Loucy (cell line): ENCODE data around the gene TFPI.

Source experiments
- H2AFZ ChIP-seq: fragments of 200-600 bp; sonication (generic); 2 replicates; pipeline ENCODE4 v1.6.0; 2016; ENCODE audit warnings: antibody characterized with exemption, mild to moderate bottlenecking, low read length, moderate library complexity
- H3F3A ChIP-seq: fragments of 200-600 bp; 2 replicates; pipeline ENCODE4 v1.6.0; 2016; ENCODE audit warnings: antibody characterized with exemption, low read depth, mild to moderate bottlenecking
- H3K27me3 ChIP-seq: fragments of 200-600 bp; sonication (generic); 2 replicates; pipeline ENCODE4 v1.6.1; 2014; ENCODE audit warnings: low read length, mild to moderate bottlenecking; ENCODE audit not compliant: insufficient read depth, poor library complexity, severe bottlenecking
- H3K36me3 ChIP-seq: fragments of 200-600 bp; sonication (generic); 2 replicates; pipeline ENCODE4 v1.6.1; 2016; ENCODE audit warnings: low read length; ENCODE audit not compliant: insufficient read depth
- H3K4me1 ChIP-seq: fragments of 200-600 bp; sonication (generic); 2 replicates; pipeline ENCODE4 v1.5.1; 2014; ENCODE audit warnings: low read length, mild to moderate bottlenecking; ENCODE audit not compliant: insufficient read depth, poor library complexity, severe bottlenecking
- H3K4me2 ChIP-seq: fragments of 200-600 bp; sonication (generic); 2 replicates; pipeline ENCODE4 v1.6.0; 2014; ENCODE audit warnings: antibody characterized with exemption, low read length, low read depth, mild to moderate bottlenecking; ENCODE audit not compliant: poor library complexity, severe bottlenecking
- H3K4me3 ChIP-seq: fragments of 200-600 bp; sonication (generic); 2 replicates; pipeline ENCODE4 v1.5.1; 2014; ENCODE audit warnings: low read length, mild to moderate bottlenecking, mixed read lengths; ENCODE audit not compliant: poor library complexity, severe bottlenecking
- H3K79me2 ChIP-seq: fragments of 200-600 bp; sonication (generic); 2 replicates; pipeline ENCODE4 v1.6.1; 2014; ENCODE audit warnings: low read length; ENCODE audit not compliant: insufficient read depth
- H3K9ac ChIP-seq: fragments of 200-600 bp; sonication (generic); 2 replicates; pipeline ENCODE4 v1.6.0; 2014; ENCODE audit warnings: mild to moderate bottlenecking, low read depth, low read length, moderate library complexity; ENCODE audit not compliant: poor library complexity, severe bottlenecking
- H3K9me2 ChIP-seq: fragments of 200-600 bp; sonication (generic); replicated peaks from 2 replicates; pipeline ENCODE4 v1.6.1; 2016; ENCODE audit warnings: low read depth, low read length, mixed read lengths
- H3K9me3 ChIP-seq: fragments of 200-600 bp; sonication (generic); 2 replicates; pipeline ENCODE4 v1.6.1; 2014; ENCODE audit warnings: mild to moderate bottlenecking, antibody characterized with exemption, low read length, low read depth; ENCODE audit not compliant: insufficient read depth
- H4K20me1 ChIP-seq: fragments of 200-600 bp; sonication (generic); 2 replicates; pipeline ENCODE4 v1.6.0; 2014; ENCODE audit warnings: antibody characterized with exemption, low read length, mild to moderate bottlenecking; ENCODE audit not compliant: insufficient read depth, poor library complexity, severe bottlenecking
- EZH2phosphoT487 ChIP-seq: fragments of 200-600 bp; IDR thresholded peaks from 2 replicates; pipeline ENCODE4 v1.6.1; 2018; ENCODE audit warnings: antibody characterized with exemption, mild to moderate bottlenecking, moderate library complexity, borderline replicate concordance
- TF ChIP-seq, protein P1 (sequence below): fragments of 200-600 bp; sonication (generic); conservative IDR thresholded peaks from 2 replicates; pipeline ENCODE4 v1.5.1; 2014; ENCODE audit warnings: mild to moderate bottlenecking, antibody characterized with exemption, low read length

TFPI gene

DNA sequence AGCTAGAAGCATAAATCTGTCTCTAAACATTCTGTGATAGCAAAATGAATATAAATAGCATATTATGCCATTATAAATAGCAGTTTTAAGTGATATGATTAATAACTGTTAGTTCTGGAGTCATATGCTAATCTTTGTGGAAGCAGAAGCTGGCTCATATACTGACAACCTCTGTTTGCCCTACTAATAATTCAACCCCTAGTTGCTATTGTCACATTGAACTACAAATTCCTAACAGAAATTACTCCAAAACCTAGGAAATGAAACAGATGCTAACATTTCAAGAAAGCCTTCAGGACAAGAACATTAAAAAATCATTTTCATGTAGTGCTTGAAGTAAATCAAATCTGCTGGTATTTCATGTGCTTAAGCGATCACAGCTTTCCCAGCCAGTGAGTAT lies 134.4 kb downstream of the TFPI start:
- Histone ChIP-seq H3K4me2 (no peak overlapping the region), H3K9ac (no peak overlapping the region), H3K9me2 (no peaks in the 10 kb centered on the region)

DNA sequence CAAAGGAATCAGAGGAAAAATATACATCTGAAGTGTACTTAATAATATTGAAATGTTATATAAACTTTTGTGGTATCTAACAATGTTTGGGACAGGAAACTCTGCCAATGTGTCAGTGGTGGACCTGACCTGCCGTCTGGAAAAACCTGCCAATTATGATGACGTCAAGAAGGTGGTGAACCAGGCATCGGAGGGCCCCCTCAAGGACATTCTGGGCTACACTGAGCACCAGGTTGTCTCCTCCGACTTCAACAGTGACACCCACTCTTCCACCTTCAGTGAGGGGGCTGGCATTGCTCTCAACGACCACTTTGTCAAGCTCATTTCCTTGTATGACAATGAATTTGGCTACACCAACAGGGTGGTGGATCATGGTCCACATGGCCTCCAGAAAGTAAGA lies 138.8 kb downstream of the TFPI start:
- no peaks in the 10 kb centered on the region for H4K20me1 ChIP-seq
- no peak overlapping the region for H3K4me2 ChIP-seq
- H3K36me3 ChIP-seq, result no peaks in the 10 kb centered on the region
- H3F3A ChIP-seq, result no peaks in the 10 kb centered on the region
- H3K27me3 ChIP-seq, result no peaks in the 10 kb centered on the region
- no peaks in the 10 kb centered on the region for H3K79me2 ChIP-seq
- TF ChIP-seq, protein P1, sequence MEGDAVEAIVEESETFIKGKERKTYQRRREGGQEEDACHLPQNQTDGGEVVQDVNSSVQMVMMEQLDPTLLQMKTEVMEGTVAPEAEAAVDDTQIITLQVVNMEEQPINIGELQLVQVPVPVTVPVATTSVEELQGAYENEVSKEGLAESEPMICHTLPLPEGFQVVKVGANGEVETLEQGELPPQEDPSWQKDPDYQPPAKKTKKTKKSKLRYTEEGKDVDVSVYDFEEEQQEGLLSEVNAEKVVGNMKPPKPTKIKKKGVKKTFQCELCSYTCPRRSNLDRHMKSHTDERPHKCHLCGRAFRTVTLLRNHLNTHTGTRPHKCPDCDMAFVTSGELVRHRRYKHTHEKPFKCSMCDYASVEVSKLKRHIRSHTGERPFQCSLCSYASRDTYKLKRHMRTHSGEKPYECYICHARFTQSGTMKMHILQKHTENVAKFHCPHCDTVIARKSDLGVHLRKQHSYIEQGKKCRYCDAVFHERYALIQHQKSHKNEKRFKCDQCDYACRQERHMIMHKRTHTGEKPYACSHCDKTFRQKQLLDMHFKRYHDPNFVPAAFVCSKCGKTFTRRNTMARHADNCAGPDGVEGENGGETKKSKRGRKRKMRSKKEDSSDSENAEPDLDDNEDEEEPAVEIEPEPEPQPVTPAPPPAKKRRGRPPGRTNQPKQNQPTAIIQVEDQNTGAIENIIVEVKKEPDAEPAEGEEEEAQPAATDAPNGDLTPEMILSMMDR, result no peak
- TF ChIP-seq EZH2phosphoT487, result no peak
- no peak overlapping the region for H3K9ac ChIP-seq
- H3K9me3 ChIP-seq, result no peaks in the 10 kb centered on the region
- H3K9me2 ChIP-seq, result no peaks in the 10 kb centered on the region
- no peak overlapping the region for H3K4me3 ChIP-seq
- no peaks in the 10 kb centered on the region for H3K4me1 ChIP-seq
- no peak overlapping the region for H2AFZ ChIP-seq

More for the DNA sequence above, 134.4 kb downstream of the TFPI start:
- Histone ChIP-seq H3K9me3 (no peaks in the 10 kb centered on the region), H3K79me2 (no peaks in the 10 kb centered on the region), H3K36me3 (no peaks in the 10 kb centered on the region), H3F3A (no peaks in the 10 kb centered on the region), H2AFZ (no peak overlapping the region), H3K4me1 (no peaks in the 10 kb centered on the region), H3K4me3 (no peak overlapping the region), H3K27me3 (no peaks in the 10 kb centered on the region), H4K20me1 (no peaks in the 10 kb centered on the region)
- TF ChIP-seq, protein P1, result no peak
- no peak for TF ChIP-seq EZH2phosphoT487
